ENCODE data around the gene DHRS9. TPM values are rescaled to one million over a fixed set of nuclear protein-coding genes. Genes with fewer than 3 reads are reported as not detected.

DHRS9 gene
- under 0.01 and 17.0 TPM in 2 replicates for total RNA-seq

DNA sequence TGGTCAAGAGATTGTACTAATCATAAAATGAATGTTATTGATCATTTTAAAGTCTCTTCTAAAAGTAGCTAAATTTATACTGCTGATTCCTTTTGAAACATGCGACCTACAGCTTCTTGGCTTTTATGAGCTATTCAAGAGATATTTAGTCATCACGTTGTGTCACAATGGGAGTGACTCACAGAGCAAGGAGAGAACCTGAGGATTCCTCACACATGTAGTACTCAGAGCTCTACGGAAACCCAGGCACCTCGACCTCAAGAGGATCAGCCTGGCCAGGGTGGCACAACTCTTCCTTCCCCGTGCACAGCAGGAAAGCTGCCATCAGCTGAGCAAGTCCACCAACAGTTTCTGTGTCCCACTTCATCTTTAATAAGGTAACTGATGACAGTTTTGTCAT, at the start of gene DHRS9:
Gene DHRS9 (plus strand): TSS at position 223 of the 400 bp plus-strand sequence. CDS start 12,019 bp downstream, outside the sequence.

DNA sequence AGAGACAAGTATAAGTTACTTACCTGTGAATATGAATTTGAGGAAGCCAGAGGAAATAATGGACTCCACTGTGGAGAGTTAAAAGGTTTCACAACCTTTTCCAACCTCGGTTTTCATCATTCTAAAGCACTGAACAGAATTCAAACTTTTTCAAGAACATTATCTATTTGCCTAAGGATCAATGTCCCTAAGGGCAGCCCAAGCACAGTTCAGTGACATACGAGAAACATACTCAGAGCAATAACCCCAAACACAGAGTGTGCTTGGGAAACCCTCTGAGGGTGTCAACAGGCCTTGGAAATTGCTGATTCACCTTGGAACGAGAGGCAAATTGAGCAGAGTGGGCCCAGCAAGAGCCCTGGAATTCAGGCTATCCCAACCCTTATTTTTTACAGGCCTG, 38.2 kb upstream of the DHRS9 start, which contains the start of gene ABCB11:
Gene ABCB11 (minus strand): TSS at position 123 of the 400 bp plus-strand sequence. CDS start 13,199 bp downstream, outside the sequence.

Other genes with a start within 250 kb of the DHRS9 start
- gene SPC25, start 179.1 kb upstream of the DHRS9 start, total RNA-seq: 1.6 and 6.4 TPM in 2 replicates
- gene G6PC2, start 168.3 kb upstream of the DHRS9 start, total RNA-seq: not detected in 2 replicates
- gene ABCB11, start 38.2 kb upstream of the DHRS9 start, total RNA-seq: 0.18 and 0.56 TPM in 2 replicates

All from endothelial cell of coronary artery (primary cell).